Ishikawa (cell line): ENCODE results near the gene CELA2B.

Experiments
- CEBPB ChIP-seq: IDR thresholded peaks from 2 replicates; pipeline ENCODE4 v1.6.1; 2012
- CREB1 ChIP-seq: IDR thresholded peaks from 2 replicates; pipeline ENCODE4 v1.6.1; 2012; ENCODE audit warnings: low read depth
- EGR1 ChIP-seq: IDR thresholded peaks from 2 replicates; pipeline ENCODE4 v1.6.1; 2012
- EP300 ChIP-seq: IDR thresholded peaks from 2 replicates; pipeline ENCODE4 v1.6.1; 2012; ENCODE audit warnings: borderline replicate concordance
- FOXM1 ChIP-seq: IDR thresholded peaks from 2 replicates; pipeline ENCODE4 v1.6.1; 2012; ENCODE audit warnings: low read depth, borderline replicate concordance
- NFIC ChIP-seq: IDR thresholded peaks from 2 replicates; pipeline ENCODE4 v1.6.1; 2012
- RAD21 ChIP-seq: IDR thresholded peaks from 2 replicates; pipeline ENCODE4 v1.6.1; 2012; ENCODE audit warnings: low read depth
- TAF1 ChIP-seq: IDR thresholded peaks from 2 replicates; pipeline ENCODE4 v1.6.1; 2012; ENCODE audit warnings: low read depth, mild to moderate bottlenecking
- TCF12 ChIP-seq: IDR thresholded peaks from 2 replicates; pipeline ENCODE4 v1.6.1; 2012; ENCODE audit warnings: low read depth
- TEAD4 ChIP-seq: IDR thresholded peaks from 2 replicates; pipeline ENCODE4 v1.6.1; 2012
- TF ChIP-seq, protein P1 (sequence below): IDR thresholded peaks from 2 replicates; pipeline ENCODE4 v1.6.1; 2012
- TF ChIP-seq, protein P2 (sequence below): IDR thresholded peaks from 2 replicates; pipeline ENCODE4 v1.6.1; 2012; ENCODE audit warnings: low read depth, mild to moderate bottlenecking

DNA sequence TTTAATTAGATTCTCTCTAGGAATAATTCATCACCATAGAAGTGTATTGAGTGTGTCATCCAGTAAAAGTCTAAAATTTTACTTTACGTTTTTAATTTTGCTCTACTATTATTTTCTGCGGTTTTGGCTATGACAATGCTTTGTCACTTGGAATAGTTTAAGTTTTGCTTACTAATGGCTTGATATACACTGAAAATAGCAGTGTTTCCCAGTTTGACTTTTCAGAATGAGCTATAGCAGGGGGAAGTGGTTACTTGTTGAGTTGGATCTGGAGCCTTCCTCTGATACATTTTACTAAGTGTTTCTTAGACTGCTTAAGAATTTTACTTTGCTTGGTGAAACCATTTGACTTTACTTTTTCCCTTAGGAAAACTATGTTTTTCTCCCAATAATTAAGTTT is 55.8 kb downstream of the CELA2B start:
- TF ChIP-seq, protein P1, sequence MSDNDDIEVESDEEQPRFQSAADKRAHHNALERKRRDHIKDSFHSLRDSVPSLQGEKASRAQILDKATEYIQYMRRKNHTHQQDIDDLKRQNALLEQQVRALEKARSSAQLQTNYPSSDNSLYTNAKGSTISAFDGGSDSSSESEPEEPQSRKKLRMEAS, result no peak
- TF ChIP-seq EGR1, result no peak
- no peak for TF ChIP-seq RAD21
- TF ChIP-seq, protein P2, sequence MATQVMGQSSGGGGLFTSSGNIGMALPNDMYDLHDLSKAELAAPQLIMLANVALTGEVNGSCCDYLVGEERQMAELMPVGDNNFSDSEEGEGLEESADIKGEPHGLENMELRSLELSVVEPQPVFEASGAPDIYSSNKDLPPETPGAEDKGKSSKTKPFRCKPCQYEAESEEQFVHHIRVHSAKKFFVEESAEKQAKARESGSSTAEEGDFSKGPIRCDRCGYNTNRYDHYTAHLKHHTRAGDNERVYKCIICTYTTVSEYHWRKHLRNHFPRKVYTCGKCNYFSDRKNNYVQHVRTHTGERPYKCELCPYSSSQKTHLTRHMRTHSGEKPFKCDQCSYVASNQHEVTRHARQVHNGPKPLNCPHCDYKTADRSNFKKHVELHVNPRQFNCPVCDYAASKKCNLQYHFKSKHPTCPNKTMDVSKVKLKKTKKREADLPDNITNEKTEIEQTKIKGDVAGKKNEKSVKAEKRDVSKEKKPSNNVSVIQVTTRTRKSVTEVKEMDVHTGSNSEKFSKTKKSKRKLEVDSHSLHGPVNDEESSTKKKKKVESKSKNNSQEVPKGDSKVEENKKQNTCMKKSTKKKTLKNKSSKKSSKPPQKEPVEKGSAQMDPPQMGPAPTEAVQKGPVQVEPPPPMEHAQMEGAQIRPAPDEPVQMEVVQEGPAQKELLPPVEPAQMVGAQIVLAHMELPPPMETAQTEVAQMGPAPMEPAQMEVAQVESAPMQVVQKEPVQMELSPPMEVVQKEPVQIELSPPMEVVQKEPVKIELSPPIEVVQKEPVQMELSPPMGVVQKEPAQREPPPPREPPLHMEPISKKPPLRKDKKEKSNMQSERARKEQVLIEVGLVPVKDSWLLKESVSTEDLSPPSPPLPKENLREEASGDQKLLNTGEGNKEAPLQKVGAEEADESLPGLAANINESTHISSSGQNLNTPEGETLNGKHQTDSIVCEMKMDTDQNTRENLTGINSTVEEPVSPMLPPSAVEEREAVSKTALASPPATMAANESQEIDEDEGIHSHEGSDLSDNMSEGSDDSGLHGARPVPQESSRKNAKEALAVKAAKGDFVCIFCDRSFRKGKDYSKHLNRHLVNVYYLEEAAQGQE, result no peak
- no peak for TF ChIP-seq EP300
- no peak for TF ChIP-seq TAF1
- TF ChIP-seq CREB1, result no peak
- TF ChIP-seq TEAD4, result no peak
- TF ChIP-seq FOXM1, result no peak
- TF ChIP-seq TCF12, result no peak
- TF ChIP-seq NFIC, result no peak
- no peak for TF ChIP-seq CEBPB
